Occipital lobe (tissue), 2 donors: ENCODE data around the gene KIF26B. TPM values are rescaled to one million over a fixed set of nuclear protein-coding genes. Genes with fewer than 3 reads are reported as not detected.

Experiments used
- DNase-seq: peaks from one replicate; lab custom pipeline; 2025; lab: John Stamatoyannopoulos, UW
- total RNA-seq: library from RNA; depleted of rRNA; stranded (reverse); fragments of >200 nt; gene quantifications from one replicate; pipeline ENCODE4 v1.2.3, GENCODE V29; 2014

The KIF26B gene
- total RNA-seq, 1 donor from 2014 or later = 31.7 TPM

- DNase-seq = no peak
These were observed 306.9 kb downstream of the KIF26B start for GRCh38 chr1:245461681-245462080.

GRCh38 chr1:245462161-245462560 lies 307.4 kb downstream of the KIF26B start:
- DNase-seq = no peak

GRCh38 chr1:245463392-245464165 lies 308.8 kb downstream of the KIF26B start:
- no peak for DNase-seq

- no peak for DNase-seq
These were observed 309.5 kb downstream of the KIF26B start for GRCh38 chr1:245464290-245464689.

GRCh38 chr1:245465666-245466065 lies 310.9 kb downstream of the KIF26B start:
- DNase-seq = no peak

GRCh38 chr1:245466261-245466660 lies 311.5 kb downstream of the KIF26B start:
- DNase-seq = no peak

- no peak for DNase-seq
These were observed 313.0 kb downstream of the KIF26B start for GRCh38 chr1:245467804-245468203.

- DNase-seq = no peak
These were observed 314.2 kb downstream of the KIF26B start for GRCh38 chr1:245469006-245469405.

- no peak for DNase-seq
These were observed 314.9 kb downstream of the KIF26B start for GRCh38 chr1:245469734-245470133.

GRCh38 chr1:245475126-245475525 lies 320.3 kb downstream of the KIF26B start:
- no peak for DNase-seq

- no peak for DNase-seq
These were observed 321.3 kb downstream of the KIF26B start for GRCh38 chr1:245475961-245476516.

- DNase-seq = no peak
These were observed 323.2 kb downstream of the KIF26B start for GRCh38 chr1:245477941-245478340.

GRCh38 chr1:245480393-245481120 lies 325.8 kb downstream of the KIF26B start:
- DNase-seq = no peak

GRCh38 chr1:245481261-245481660 lies 326.5 kb downstream of the KIF26B start:
- DNase-seq = no peak

- no peak for DNase-seq
These were observed 328.5 kb downstream of the KIF26B start for GRCh38 chr1:245483247-245483646.

- no peak for DNase-seq
These were observed 329.4 kb downstream of the KIF26B start for GRCh38 chr1:245484176-245484575.

- no peak for DNase-seq
These were observed 331.2 kb downstream of the KIF26B start for GRCh38 chr1:245485996-245486395.

GRCh38 chr1:245486775-245487470 lies 332.1 kb downstream of the KIF26B start:
- DNase-seq = no peak

GRCh38 chr1:245488346-245489129 lies 333.8 kb downstream of the KIF26B start:
- no peak for DNase-seq

- no peak for DNase-seq
These were observed 335.1 kb downstream of the KIF26B start for GRCh38 chr1:245489838-245490237.

GRCh38 chr1:245493029-245493428 lies 338.2 kb downstream of the KIF26B start:
- no peak for DNase-seq
